Activated T-cell treated with anti-CD3 and anti-CD28 coated beads, Interleukin-2, amount 50 U/mL, for 72 hours (primary cell): ENCODE results near the gene CAMK1D. TPM values are rescaled to one million over a fixed set of nuclear protein-coding genes. Genes with fewer than 3 reads are reported as not detected.
"Not testable (repeated sequence)": the region's sequence is repeated elsewhere in the genome, so short reads cannot be mapped to it uniquely, and the experiment has no call there.

Experiments
- ATAC-seq, 2 donors: fragments of 150-1000 bp; cut with Tn5 transposase; replicated peaks in 1 of 2; 2 replicates each; pipeline ENCODE4 v1.10.0; 2021; ENCODE audit warnings: moderate library complexity in 2 of 2, mild to moderate bottlenecking in 1 of 2
- DNase-seq, 2 donors: peaks; one replicate each; pipeline ENCODE4 v3.0.0; 2021 to 2022; ENCODE audit warnings: mixed read lengths in 1 of 2
- H3K27ac Mint-ChIP-seq: one replicate; pipeline ENCODE4 v1.8.0; 2022; ENCODE audit warnings: mild to moderate bottlenecking, moderate library complexity, mixed read lengths
- H3K27me3 Mint-ChIP-seq: one replicate; pipeline ENCODE4 v1.8.0; 2022; ENCODE audit warnings: low read depth, mixed read lengths
- H3K36me3 Mint-ChIP-seq, 2 donors: one replicate each; pipeline ENCODE4 v1.8.0; 2022; ENCODE audit warnings: mixed read lengths in 2 of 2, mild to moderate bottlenecking in 1 of 2; ENCODE audit not compliant: insufficient read depth in 2 of 2
- H3K4me1 Mint-ChIP-seq: one replicate; pipeline ENCODE4 v1.8.0; 2022; ENCODE audit warnings: low read depth, mixed read lengths
- H3K4me3 Mint-ChIP-seq, 2 donors: one replicate each; pipeline ENCODE4 v1.8.0; 2022; ENCODE audit warnings: mild to moderate bottlenecking in 2 of 2, mixed read lengths in 2 of 2, moderate library complexity in 2 of 2
- H3K9me3 Mint-ChIP-seq, 2 donors: one replicate each; pipeline ENCODE4 v1.8.0; 2022; ENCODE audit warnings: mixed read lengths in 2 of 2
- total RNA-seq, 2 donors: library from RNA; stranded (reverse); gene quantifications; one replicate each; pipeline ENCODE4 v1.2.3, GENCODE V29; 2022

Gene CAMK1D
- total RNA-seq, 2 donors from 2014 or later: 19.9 to 25.3 TPM

GRCh38 chr10:12712293-12712983 is 363.1 kb downstream of the CAMK1D start:
- Mint-ChIP-seq H3K9me3 (no peaks in the 10 kb centered on the region), H3K36me3 (peaks cover 0 to 1% of the 10 kb centered on the region in 2 donors), H3K4me1 (peaks cover 53% of the 10 kb centered on the region), H3K4me3 (peak overlapping the region in 1 of 2 donors; percentile 27), H3K27ac (peak overlapping the region; percentile 86), H3K27me3 (no peaks in the 10 kb centered on the region)
- ATAC-seq: no peak
- DNase-seq: no peak

DNA sequence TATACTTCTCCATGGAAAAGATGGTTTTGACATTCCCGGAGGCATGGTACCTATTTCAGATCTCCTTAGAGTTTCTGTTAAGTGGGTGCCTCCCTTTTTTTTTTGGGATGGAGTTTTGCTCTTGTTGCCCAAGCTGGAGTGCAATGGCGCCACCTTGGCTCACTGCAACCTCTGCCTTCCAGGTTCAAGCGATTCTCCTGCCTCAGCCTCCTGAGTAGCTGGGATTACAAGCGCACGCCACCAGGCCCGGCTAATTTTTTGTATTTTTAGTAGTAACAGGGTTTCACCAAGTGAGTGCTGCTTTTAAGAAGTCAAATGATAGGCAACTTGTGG is 363.6 kb downstream of the CAMK1D start:
- DNase-seq, H3K27ac Mint-ChIP-seq, H3K4me3 Mint-ChIP-seq, ATAC-seq, H3K27me3 Mint-ChIP-seq, H3K36me3 Mint-ChIP-seq, H3K9me3 Mint-ChIP-seq: not testable (repeated sequence)
- peaks cover 50% of the 10 kb centered on the region for H3K4me1 Mint-ChIP-seq

DNA sequence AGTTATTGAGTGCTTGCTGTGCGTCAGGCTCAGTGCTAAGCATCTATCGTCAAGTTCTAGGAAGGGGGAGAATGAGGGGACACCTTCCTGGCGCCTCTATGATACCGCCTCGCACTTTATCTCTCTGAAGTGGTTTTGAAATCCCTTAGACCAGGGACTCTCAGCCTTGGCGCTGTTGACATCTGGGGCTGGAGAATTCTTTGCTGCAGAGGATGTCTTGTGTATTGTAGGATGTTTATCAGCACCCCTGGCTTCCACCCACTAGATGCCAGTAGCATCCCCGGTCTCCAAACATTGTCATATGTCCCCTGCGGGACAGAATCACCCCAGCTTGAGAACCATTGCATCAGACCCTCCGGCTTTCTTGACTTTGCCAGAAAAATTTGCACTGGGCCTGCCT is 366.7 kb downstream of the CAMK1D start:
- Mint-ChIP-seq H3K4me1 (peaks cover 50% of the 10 kb centered on the region), H3K4me3 (no peak overlapping the region), H3K36me3 (peaks cover 0 to 6% of the 10 kb centered on the region in 2 donors), H3K27me3 (no peaks in the 10 kb centered on the region), H3K27ac (no peak overlapping the region), H3K9me3 (peaks cover 0 to 1% of the 10 kb centered on the region in 2 donors)
- DNase-seq (no peak), ATAC-seq (no peak)

DNA sequence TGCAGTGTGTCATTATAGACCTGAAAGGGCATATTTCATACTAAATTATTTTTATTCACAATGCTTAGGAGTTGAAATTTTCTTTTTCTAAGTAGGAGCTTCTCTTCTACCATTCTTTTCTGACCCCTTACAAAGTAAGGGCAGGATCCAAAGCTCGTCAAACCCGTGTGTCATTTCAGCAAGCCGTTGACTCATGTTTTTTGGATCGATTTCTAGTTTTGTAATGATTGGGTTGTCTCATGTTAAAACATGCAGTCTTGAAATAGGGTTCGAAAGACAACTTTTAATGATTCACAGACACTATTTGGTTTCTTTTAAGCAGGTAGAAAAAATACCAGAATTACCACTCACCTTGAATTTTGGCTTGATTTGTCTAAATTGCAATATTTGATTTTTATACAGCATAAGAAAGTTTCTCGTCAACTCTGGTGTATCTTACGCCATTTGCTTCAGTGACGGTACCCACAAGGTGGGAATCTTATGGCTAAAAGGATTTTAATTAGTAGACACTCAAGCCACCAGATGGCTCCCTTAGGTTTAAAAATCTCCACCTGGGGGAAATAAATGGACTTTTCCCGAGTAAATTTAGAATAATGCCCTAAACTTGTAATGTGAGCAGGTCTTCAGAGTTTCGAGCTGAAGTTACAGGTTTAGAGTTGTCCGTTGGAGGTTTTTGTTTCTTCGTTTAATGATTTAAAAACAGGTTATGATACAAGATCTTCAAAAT is 368.8 kb downstream of the CAMK1D start:
- Mint-ChIP-seq H3K27me3 (no peaks in the 10 kb centered on the region), H3K4me3 (peak overlapping the region in 1 of 2 donors; percentile 44), H3K4me1 (peaks cover 34% of the 10 kb centered on the region), H3K9me3 (peaks cover 0 to 1% of the 10 kb centered on the region in 2 donors), H3K36me3 (peaks cover 0 to 6% of the 10 kb centered on the region in 2 donors), H3K27ac (peak overlapping the region; percentile 61)
- DNase-seq (peak; percentile 27 to 34), ATAC-seq (peak; percentile 59 to 60)

DNA sequence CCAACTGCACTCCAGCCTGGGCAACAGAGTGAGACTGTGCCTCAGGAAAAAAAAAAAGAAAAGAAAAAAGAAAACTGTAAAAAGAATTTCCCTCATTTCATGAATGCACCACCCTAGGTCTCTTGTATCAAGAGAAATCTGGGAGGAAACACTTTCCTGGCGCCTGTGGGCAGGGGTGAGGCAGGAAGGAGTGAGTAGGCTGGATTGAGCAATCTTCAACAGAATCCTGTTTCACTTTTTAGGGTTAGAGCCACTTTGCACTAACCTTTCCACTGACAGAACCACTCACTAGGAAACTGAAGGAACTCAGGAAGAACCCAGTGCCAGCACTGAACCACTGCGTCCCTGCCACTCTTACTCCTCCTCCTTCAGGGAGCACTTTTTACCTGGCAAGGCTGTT is 370.0 kb downstream of the CAMK1D start:
- peak overlapping the region; percentile 61 for H3K27ac Mint-ChIP-seq
- H3K9me3 Mint-ChIP-seq: peaks cover 0 to 1% of the 10 kb centered on the region in 2 donors
- H3K27me3 Mint-ChIP-seq: no peaks in the 10 kb centered on the region
- peaks cover 0 to 6% of the 10 kb centered on the region in 2 donors for H3K36me3 Mint-ChIP-seq
- peak overlapping the region; percentile 33 to 44 for H3K4me3 Mint-ChIP-seq
- peak in 1 of 2 donors; percentile 29 for DNase-seq
- peak in 1 of 2 donors; percentile 30 for ATAC-seq
- peaks cover 40% of the 10 kb centered on the region for H3K4me1 Mint-ChIP-seq

- peaks cover 51% of the 10 kb centered on the region for H3K4me1 Mint-ChIP-seq
- peaks cover 2 to 6% of the 10 kb centered on the region in 2 donors for H3K36me3 Mint-ChIP-seq
- DNase-seq (peak; percentile 53 to 66), ATAC-seq (peak; percentile 85 to 86)
- H3K27ac Mint-ChIP-seq: peak overlapping the region; percentile 20
- H3K27me3 Mint-ChIP-seq: no peaks in the 10 kb centered on the region
- H3K9me3 Mint-ChIP-seq: peaks cover 0 to 1% of the 10 kb centered on the region in 2 donors
- H3K4me3 Mint-ChIP-seq: peak overlapping the region in 1 of 2 donors; percentile 44
Measured at GRCh38 chr10:12720217-12720981, 371.1 kb downstream of the CAMK1D start.

DNA sequence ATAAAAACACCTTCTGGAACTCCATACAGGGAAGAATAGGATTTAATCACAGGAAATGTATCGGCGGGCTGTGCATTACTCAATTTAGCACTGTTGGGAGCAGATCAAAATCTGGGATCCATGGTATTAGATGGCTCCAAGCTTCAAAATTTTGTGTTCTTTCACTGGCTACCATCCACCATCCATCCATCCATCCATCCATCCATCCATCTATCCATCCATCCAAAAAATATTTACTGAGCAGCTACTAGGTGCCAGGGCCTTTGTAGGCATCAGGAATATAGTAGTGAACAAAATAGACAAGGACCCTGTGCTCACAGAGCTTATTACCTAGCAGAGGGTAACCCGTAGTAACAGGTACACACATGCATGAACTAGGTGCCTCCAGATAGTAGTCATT is 372.0 kb downstream of the CAMK1D start:
- Mint-ChIP-seq H3K9me3 (peaks cover 0 to 1% of the 10 kb centered on the region in 2 donors), H3K36me3 (peaks cover 2 to 5% of the 10 kb centered on the region in 2 donors), H3K4me1 (peaks cover 52% of the 10 kb centered on the region), H3K4me3 (no peak overlapping the region), H3K27ac (no peak overlapping the region), H3K27me3 (no peaks in the 10 kb centered on the region)
- ATAC-seq (no peak), DNase-seq (no peak)

- DNase-seq (no peak), ATAC-seq (no peak)
- no peak overlapping the region for H3K4me3 Mint-ChIP-seq
- peaks cover 2 to 3% of the 10 kb centered on the region in 2 donors for H3K36me3 Mint-ChIP-seq
- H3K4me1 Mint-ChIP-seq: peaks cover 59% of the 10 kb centered on the region
- no peaks in the 10 kb centered on the region for H3K27me3 Mint-ChIP-seq
- H3K9me3 Mint-ChIP-seq: peaks cover 0 to 1% of the 10 kb centered on the region in 2 donors
- H3K27ac Mint-ChIP-seq: no peak overlapping the region
Measured at GRCh38 chr10:12723220-12723619, 373.9 kb downstream of the CAMK1D start.

GRCh38 chr10:12724807-12725579 is 375.6 kb downstream of the CAMK1D start:
- peaks cover 41% of the 10 kb centered on the region for H3K4me1 Mint-ChIP-seq
- ATAC-seq (no peak), DNase-seq (no peak)
- H3K9me3 Mint-ChIP-seq: no peaks in the 10 kb centered on the region
- no peaks in the 10 kb centered on the region for H3K27me3 Mint-ChIP-seq
- peaks cover 0 to 2% of the 10 kb centered on the region in 2 donors for H3K36me3 Mint-ChIP-seq
- peak overlapping the region; percentile 9 to 14 for H3K4me3 Mint-ChIP-seq
- peak overlapping the region; percentile 68 for H3K27ac Mint-ChIP-seq

DNA sequence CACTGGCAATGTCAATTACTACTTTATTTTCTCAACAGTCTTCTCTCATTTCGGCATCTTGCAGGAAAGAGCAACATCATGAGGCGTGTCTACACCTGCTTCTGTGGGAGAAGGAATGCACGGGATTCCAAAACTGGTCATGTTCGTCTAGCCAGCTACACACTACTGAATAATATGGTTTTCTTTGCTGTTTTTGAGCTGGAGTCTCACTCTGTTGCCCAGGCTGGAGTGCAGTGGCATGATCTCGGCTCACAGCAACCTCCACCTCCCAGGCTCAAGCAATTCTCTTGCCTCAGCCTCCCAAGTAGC is 376.2 kb downstream of the CAMK1D start:
- not testable (repeated sequence) for H3K27ac Mint-ChIP-seq

GRCh38 chr10:12726971-12727831 is 377.9 kb downstream of the CAMK1D start:
- Mint-ChIP-seq H3K9me3 (no peaks in the 10 kb centered on the region), H3K4me3 (peak overlapping the region in 1 of 2 donors; percentile 16), H3K27me3 (no peaks in the 10 kb centered on the region), H3K27ac (peak overlapping the region; percentile 21), H3K4me1 (peaks cover 29% of the 10 kb centered on the region), H3K36me3 (peaks cover 0 to 2% of the 10 kb centered on the region in 2 donors)
- DNase-seq (peak; percentile 49 to 59), ATAC-seq (peak; percentile 85 to 87)

More for the DNA sequence above, 376.2 kb downstream of the CAMK1D start:
- not testable (repeated sequence) for DNase-seq, H3K9me3 Mint-ChIP-seq, H3K4me3 Mint-ChIP-seq, H3K27me3 Mint-ChIP-seq, ATAC-seq, H3K36me3 Mint-ChIP-seq
- H3K4me1 Mint-ChIP-seq: peaks cover 36% of the 10 kb centered on the region

- Mint-ChIP-seq H3K36me3 (peaks cover 0 to 2% of the 10 kb centered on the region in 2 donors), H3K9me3 (no peaks in the 10 kb centered on the region), H3K27ac (no peak overlapping the region), H3K27me3 (no peaks in the 10 kb centered on the region), H3K4me1 (peaks cover 29% of the 10 kb centered on the region), H3K4me3 (no peak overlapping the region)
- no peak for ATAC-seq
- DNase-seq: no peak
Measured at GRCh38 chr10:12727832-12728215, 378.5 kb downstream of the CAMK1D start.
